ENCODE data around the gene LIME1. TPM values are rescaled to one million over a fixed set of nuclear protein-coding genes. Genes with fewer than 3 reads are reported as not detected.

LIME1 gene
- total RNA-seq, 1 experiment from 2014 or later = 4.5 TPM

- TF ChIP-seq ZNF532 (CRISPR knock-in tag; IDR thresholded peaks at IDR 0.05; ENCODE audit: borderline replicate concordance) (no peak), ZSCAN18 (CRISPR knock-in tag; IDR thresholded peaks at IDR 0.05) (no peak), PRDM15 (CRISPR knock-in tag; IDR thresholded peaks at IDR 0.05) (no peak), FOXK1 (CRISPR knock-in tag; IDR thresholded peaks at IDR 0.05) (no peak), GABPB1 (CRISPR knock-in tag; IDR thresholded peaks at IDR 0.05) (no peak), JUN (CRISPR knock-in tag; IDR thresholded peaks at IDR 0.05) (no peak)
Observed at GRCh38 chr20:63768591-63769515, 32.4 kb downstream of the LIME1 start (continued).

GRCh38 chr20:63769891-63770474 is 33.5 kb downstream of the LIME1 start:
- DNase-seq (ENCODE audit: low spot score) (no peak), ATAC-seq (no peak)
- Mint-ChIP-seq H3K36me3 (0 out of 2 replicates have a peak, but pooled peaks cover 2% of the 10 kb centered on the region), H3K9me3 (no peaks in the 10 kb centered on the region), H3K4me3 (no peak overlapping the region), H3K4me1 (peaks cover 4% of the 10 kb centered on the region; the same call in 1 of the 2 replicates), H3K27ac (no peak overlapping the region; the same call in none of the 2 replicates), H3K27me3 (ENCODE audit: low read depth) (no peaks in the 10 kb centered on the region)
- ChIA-PET CTCF (interaction anchor here (1.3 kb wide), 1 partner anchor 16 kb away, joined by 5 read pairs; no protein-coding TSS in a partner anchor), POLR2A (no interaction called here)
- no peak for TF ChIP-seq ETV6 (CRISPR knock-in tag; IDR thresholded peaks at IDR 0.05)
- TF ChIP-seq HMGXB4 (CRISPR knock-in tag; IDR thresholded peaks at IDR 0.05) = no peak
- no peak for TF ChIP-seq RORB (CRISPR knock-in tag; IDR thresholded peaks at IDR 0.05)
- TF ChIP-seq ELF4 (CRISPR knock-in tag; IDR thresholded peaks at IDR 0.05; ENCODE audit: low read depth) = no peak
- no peak for TF ChIP-seq FOXJ3 (CRISPR knock-in tag; IDR thresholded peaks at IDR 0.05; ENCODE audit: borderline replicate concordance)
- no peak for TF ChIP-seq MLX (CRISPR knock-in tag; IDR thresholded peaks at IDR 0.05)
- TF ChIP-seq NFE2L1 (CRISPR knock-in tag; IDR thresholded peaks at IDR 0.05) = no peak
- no peak for TF ChIP-seq E2F1 (CRISPR knock-in tag; IDR thresholded peaks at IDR 0.05)
- no peak for TF ChIP-seq ATF1 (CRISPR knock-in tag; IDR thresholded peaks at IDR 0.05)
- TF ChIP-seq ZNF232 (CRISPR knock-in tag; IDR thresholded peaks at IDR 0.05) = no peak
- no peak for TF ChIP-seq ATF3 (CRISPR knock-in tag; conservative IDR thresholded peaks at IDR 0.05)
- no peak for TF ChIP-seq GABPB1 (CRISPR knock-in tag; IDR thresholded peaks at IDR 0.05)
- TF ChIP-seq SP1 (CRISPR knock-in tag; conservative IDR thresholded peaks at IDR 0.05) = no peak
- no peak for TF ChIP-seq ZNF512 (CRISPR knock-in tag; IDR thresholded peaks at IDR 0.05; ENCODE audit: borderline replicate concordance)

Data from WTC11 (cell line).